A549 treated with dexamethasone at 1 μM for 4 hours (cell line): Measurements from ENCODE around the gene HCFC2. TPM values are rescaled to one million over a fixed set of nuclear protein-coding genes. Genes with fewer than 3 reads are reported as not detected.

Experiments used
- total RNA-seq: library from RNA; stranded (reverse); fragments of 200-300 nt; extraction: Qiagen RNA extraction; gene quantifications from 5 replicates; pipeline ENCODE4 v1.2.3, GENCODE V29; 2022

Gene HCFC2
- total RNA-seq: 4.2 to 6.3 TPM (median 6.0 TPM) in 5 replicates

DNA sequence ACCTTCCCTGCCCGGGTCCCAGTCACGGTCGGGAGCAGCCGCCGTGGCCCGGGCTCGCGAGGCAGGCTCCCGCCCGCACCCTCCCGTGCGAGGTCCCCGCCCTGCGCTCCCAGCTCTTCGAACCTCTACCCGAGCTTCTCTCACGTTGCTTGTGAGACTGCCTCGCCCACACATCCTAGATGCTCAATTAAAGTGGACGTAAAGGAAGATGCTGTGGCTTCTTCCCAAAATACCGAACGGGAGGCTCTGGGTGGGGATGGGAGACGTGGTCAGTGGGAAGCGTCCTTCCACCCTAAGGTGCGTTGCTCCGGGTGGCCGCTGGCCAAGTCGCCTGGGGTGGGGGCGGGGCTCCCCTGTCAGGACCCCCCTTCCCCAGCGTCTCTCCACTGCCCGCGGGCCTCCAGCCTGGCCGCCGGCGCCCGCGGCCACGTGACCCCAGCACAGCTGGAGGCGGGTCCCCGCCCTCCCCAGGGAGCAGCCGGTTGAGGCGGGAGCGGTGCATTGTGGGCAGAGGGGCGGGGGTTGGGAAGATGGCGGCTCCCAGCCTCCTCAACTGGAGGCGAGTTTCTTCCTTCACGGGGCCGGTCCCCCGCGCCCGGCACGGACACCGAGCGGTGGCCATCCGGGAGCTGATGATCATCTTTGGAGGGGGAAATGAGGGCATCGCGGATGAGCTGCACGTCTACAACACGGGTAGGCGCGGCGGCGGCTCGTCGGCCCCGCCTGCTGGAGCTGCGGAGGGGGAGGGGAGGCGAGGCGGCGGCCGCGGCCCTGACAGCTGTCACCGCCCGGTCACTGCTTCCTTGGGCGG is at the start of gene HCFC2:
HCFC2 (plus strand) TSS at position 501 of the 811 bp plus-strand sequence; CDS start at position 531, 30 bp downstream.

GRCh38 chr12:104049903-104050356 is 14.4 kb upstream of the HCFC2 start, which contains the start of gene GLT8D2:
Gene GLT8D2 (minus strand): TSS chr12:104050187. CDS start chr12:104019648, 30,539 bp downstream.

GRCh38 chr12:104137902-104138796 is 73.8 kb downstream of the HCFC2 start, which contains the start of gene NFYB:
Gene NFYB (minus strand): TSS chr12:104138210. CDS start chr12:104135453, 2,757 bp downstream.

Other genes with a start within 250 kb of the HCFC2 start
- gene NT5DC3, start 223.3 kb upstream of the HCFC2 start, total RNA-seq: 28.8 to 41.4 TPM (median 32.8 TPM) in 5 replicates
- 566 to 645 TPM (median 619 TPM) in 5 replicates for gene HSP90B1, start 134.1 kb upstream of the HCFC2 start, total RNA-seq
- 25.2 to 28.5 TPM (median 27.3 TPM) in 5 replicates for gene TDG, start 98.7 kb upstream of the HCFC2 start, total RNA-seq
- 0.16 to 0.29 TPM (median 0.28 TPM) in 5 replicates for gene GLT8D2, start 14.3 kb upstream of the HCFC2 start, total RNA-seq
- gene NFYB, start 73.7 kb downstream of the HCFC2 start, total RNA-seq: 19.6 to 30.9 TPM (median 25.6 TPM) in 5 replicates
- gene TXNRD1, start 151.2 kb downstream of the HCFC2 start, total RNA-seq: 644 to 802 TPM (median 713 TPM) in 5 replicates
- gene EID3, start 239.2 kb downstream of the HCFC2 start, total RNA-seq: 4.5 to 7.2 TPM (median 5.3 TPM) in 5 replicates